Adipocyte (in vitro differentiated cells): ENCODE data around the gene HOXC10.

ENCODE experiments used
- DNase-seq: peaks from one replicate; pipeline ENCODE4 v3.0.0-alpha.2; 2015; ENCODE audit warnings: low read depth
- H3K27me3 ChIP-seq: replicated peaks from 2 replicates; pipeline ENCODE4 v1.7.0; 2013; ENCODE audit warnings: mild to moderate bottlenecking, low read length, moderate library complexity; ENCODE audit not compliant: control insufficient read depth, insufficient read depth
- H3K36me3 ChIP-seq: 2 replicates; pipeline ENCODE4 v1.7.0; 2013; ENCODE audit warnings: low read length, mild to moderate bottlenecking, moderate library complexity; ENCODE audit not compliant: control insufficient read depth, insufficient read depth, severe bottlenecking
- H3K4me1 ChIP-seq: 2 replicates; pipeline ENCODE4 v1.7.0; 2013; ENCODE audit warnings: mild to moderate bottlenecking, low read length, moderate library complexity; ENCODE audit not compliant: control insufficient read depth, insufficient read depth
- H3K4me3 ChIP-seq: 2 replicates; pipeline ENCODE4 v1.7.0; 2013; ENCODE audit warnings: mild to moderate bottlenecking, low read length, moderate library complexity
- H3K9ac ChIP-seq: 2 replicates; pipeline ENCODE4 v1.7.0; 2013; ENCODE audit warnings: mild to moderate bottlenecking, low read length, moderate library complexity
- H3K9me3 ChIP-seq: 2 replicates; pipeline ENCODE4 v1.7.0; 2013; ENCODE audit warnings: mild to moderate bottlenecking, low read length, moderate library complexity; ENCODE audit not compliant: control insufficient read depth

The HOXC10 gene

GRCh38 chr12:53942467-53942997, 42.4 kb upstream of the HOXC10 start:
- H3K4me3 ChIP-seq = no peak overlapping the region
- no peaks in the 10 kb centered on the region for H3K36me3 ChIP-seq
- H3K27me3 ChIP-seq = peaks cover 77% of the 10 kb centered on the region
- peaks cover 5% of the 10 kb centered on the region for H3K9me3 ChIP-seq
- no peak for DNase-seq
- no peak overlapping the region for H3K9ac ChIP-seq
- H3K4me1 ChIP-seq = peaks cover 6% of the 10 kb centered on the region

- Histone ChIP-seq H3K4me3 (no peak overlapping the region), H3K27me3 (peaks cover 83% of the 10 kb centered on the region), H3K36me3 (no peaks in the 10 kb centered on the region), H3K9ac (no peak overlapping the region), H3K9me3 (peaks cover 5% of the 10 kb centered on the region), H3K4me1 (peaks cover 6% of the 10 kb centered on the region)
- no peak for DNase-seq
These were observed 40.7 kb upstream of the HOXC10 start for GRCh38 chr12:53944209-53944608.

DNA sequence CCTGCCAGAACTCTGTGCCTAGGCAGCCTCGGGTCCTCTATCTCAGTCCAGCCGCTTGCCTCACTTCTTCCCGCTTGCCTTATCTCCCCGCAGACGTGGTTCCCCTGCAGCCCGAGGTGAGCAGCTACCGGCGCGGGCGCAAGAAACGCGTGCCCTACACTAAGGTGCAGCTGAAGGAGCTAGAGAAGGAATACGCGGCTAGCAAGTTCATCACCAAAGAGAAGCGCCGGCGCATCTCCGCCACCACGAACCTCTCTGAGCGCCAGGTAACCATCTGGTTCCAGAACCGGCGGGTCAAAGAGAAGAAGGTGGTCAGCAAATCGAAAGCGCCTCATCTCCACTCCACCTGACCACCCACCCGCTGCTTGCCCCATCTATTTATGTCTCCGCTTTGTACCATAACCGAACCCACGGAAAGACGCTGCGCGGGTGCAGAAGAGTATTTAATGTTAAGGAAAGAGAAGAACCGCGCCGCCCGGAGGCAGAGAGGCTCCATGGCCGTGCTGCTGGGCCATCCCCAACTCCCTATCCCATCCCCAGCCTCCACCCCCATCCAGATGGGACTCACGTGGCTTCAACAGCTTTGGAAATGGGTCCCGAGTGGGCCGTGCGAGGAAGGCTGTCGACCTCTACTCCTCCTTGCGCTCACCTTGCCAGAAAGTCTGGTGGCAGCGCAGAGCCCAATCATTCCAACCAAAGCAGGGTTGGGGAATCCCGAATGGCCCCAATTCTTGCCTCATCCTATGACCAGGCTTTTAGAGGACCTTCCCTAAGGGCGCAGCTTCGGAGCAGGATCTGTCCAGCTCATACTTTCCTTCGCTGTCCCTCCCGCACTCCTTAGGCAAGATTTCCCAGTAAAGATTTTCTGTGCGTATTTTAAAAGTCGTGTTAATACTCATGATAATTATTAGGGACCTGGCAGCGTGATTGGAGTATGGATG, 39.8 kb upstream of the HOXC10 start:
- H3K4me3 ChIP-seq = no peak overlapping the region
- peaks cover 6% of the 10 kb centered on the region for H3K4me1 ChIP-seq
- H3K27me3 ChIP-seq = peaks cover 89% of the 10 kb centered on the region
- H3K9ac ChIP-seq = no peak overlapping the region
- H3K36me3 ChIP-seq = no peaks in the 10 kb centered on the region
- peaks cover 5% of the 10 kb centered on the region for H3K9me3 ChIP-seq
- DNase-seq = no peak

- H3K4me1 ChIP-seq = peaks cover 13% of the 10 kb centered on the region
- no peaks in the 10 kb centered on the region for H3K36me3 ChIP-seq
- peaks cover 99% of the 10 kb centered on the region for H3K27me3 ChIP-seq
- DNase-seq = no peak
- H3K4me3 ChIP-seq = no peak overlapping the region
- H3K9ac ChIP-seq = no peak overlapping the region
- peaks cover under 1% of the 10 kb centered on the region for H3K9me3 ChIP-seq
These were observed 37.2 kb upstream of the HOXC10 start for GRCh38 chr12:53947743-53948142.

- Histone ChIP-seq H3K27me3 (peaks cover 99% of the 10 kb centered on the region), H3K9me3 (no peaks in the 10 kb centered on the region), H3K4me1 (peaks cover 22% of the 10 kb centered on the region), H3K9ac (no peak overlapping the region), H3K36me3 (no peaks in the 10 kb centered on the region), H3K4me3 (no peak overlapping the region)
- DNase-seq = no peak
These were observed 36.0 kb upstream of the HOXC10 start for GRCh38 chr12:53948650-53949593.

- DNase-seq = no peak
- no peaks in the 10 kb centered on the region for H3K9me3 ChIP-seq
- peaks cover 99% of the 10 kb centered on the region for H3K27me3 ChIP-seq
- no peak overlapping the region for H3K4me3 ChIP-seq
- H3K9ac ChIP-seq = no peak overlapping the region
- peaks cover 20% of the 10 kb centered on the region for H3K4me1 ChIP-seq
- H3K36me3 ChIP-seq = no peaks in the 10 kb centered on the region
These were observed 35.1 kb upstream of the HOXC10 start for GRCh38 chr12:53949631-53950436.

DNA sequence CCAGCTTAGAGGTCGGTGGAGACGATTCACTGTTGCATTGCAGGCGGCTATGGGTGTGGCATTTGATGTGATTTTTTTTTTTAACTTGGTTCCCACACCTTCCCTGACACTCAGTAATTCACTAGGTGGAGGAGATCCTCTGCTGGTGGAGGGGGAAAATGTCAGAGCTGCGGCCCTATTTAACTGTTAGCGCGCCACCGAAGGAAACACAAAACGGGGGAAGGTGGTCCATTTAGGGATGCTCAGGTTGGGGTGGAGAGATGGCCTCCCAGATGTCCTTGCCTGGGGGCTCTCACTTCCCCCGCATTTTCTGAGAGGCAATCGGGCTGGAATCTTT, 34.5 kb upstream of the HOXC10 start:
- Histone ChIP-seq H3K4me1 (peaks cover 19% of the 10 kb centered on the region), H3K9ac (no peak overlapping the region), H3K9me3 (no peaks in the 10 kb centered on the region), H3K27me3 (peaks cover 99% of the 10 kb centered on the region), H3K36me3 (no peaks in the 10 kb centered on the region), H3K4me3 (no peak overlapping the region)
- DNase-seq = no peak

- H3K9me3 ChIP-seq = no peaks in the 10 kb centered on the region
- peaks cover 99% of the 10 kb centered on the region for H3K27me3 ChIP-seq
These were observed 34.0 kb upstream of the HOXC10 start for GRCh38 chr12:53950789-53951576.

DNA sequence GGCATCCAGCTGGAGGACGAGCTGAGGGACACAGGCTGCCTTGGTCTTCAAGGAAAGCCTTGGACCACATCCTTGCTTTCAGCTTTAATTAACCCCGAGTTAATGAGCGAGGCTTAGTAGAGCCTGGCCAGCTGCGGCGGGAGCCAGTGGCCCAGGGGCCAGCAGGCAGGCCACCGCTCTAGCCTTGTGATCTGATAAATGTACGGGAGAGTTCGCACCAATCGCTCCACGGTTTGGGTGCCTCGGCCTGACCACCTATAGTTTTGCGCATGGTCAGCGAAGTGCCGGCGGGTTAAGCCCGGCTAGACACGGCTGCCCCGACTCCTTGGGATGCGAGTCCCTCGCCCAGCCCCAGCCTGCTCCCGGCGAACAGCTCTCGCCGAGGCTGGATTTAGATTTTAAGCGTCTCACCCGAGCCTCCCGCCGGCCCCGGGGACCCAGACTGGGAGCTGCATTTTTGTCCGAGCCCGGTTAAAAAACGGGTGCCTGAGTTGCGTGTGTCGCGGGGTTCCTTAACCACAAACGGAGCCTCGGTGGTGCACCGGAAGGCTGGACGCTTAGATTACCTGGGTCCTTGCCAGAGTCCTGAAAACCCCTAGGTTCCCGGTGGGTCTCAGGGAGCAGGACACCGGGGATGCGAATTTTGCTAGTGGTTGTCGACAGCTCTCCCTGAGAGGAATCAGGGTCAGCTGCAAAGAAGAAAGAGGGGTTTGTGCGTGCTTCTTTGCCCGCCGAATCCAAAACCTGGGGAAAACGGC, 33.2 kb upstream of the HOXC10 start:
- Histone ChIP-seq H3K9me3 (no peaks in the 10 kb centered on the region), H3K4me1 (peaks cover 19% of the 10 kb centered on the region), H3K36me3 (no peaks in the 10 kb centered on the region), H3K9ac (no peak overlapping the region), H3K4me3 (no peak overlapping the region), H3K27me3 (peaks cover 99% of the 10 kb centered on the region)
- DNase-seq = no peak

More at GRCh38 chr12:53950789-53951576, 34.0 kb upstream of the HOXC10 start:
- peaks cover 19% of the 10 kb centered on the region for H3K4me1 ChIP-seq
- H3K36me3 ChIP-seq = no peaks in the 10 kb centered on the region
- no peak overlapping the region for H3K9ac ChIP-seq
- DNase-seq = no peak
- no peak overlapping the region for H3K4me3 ChIP-seq

DNA sequence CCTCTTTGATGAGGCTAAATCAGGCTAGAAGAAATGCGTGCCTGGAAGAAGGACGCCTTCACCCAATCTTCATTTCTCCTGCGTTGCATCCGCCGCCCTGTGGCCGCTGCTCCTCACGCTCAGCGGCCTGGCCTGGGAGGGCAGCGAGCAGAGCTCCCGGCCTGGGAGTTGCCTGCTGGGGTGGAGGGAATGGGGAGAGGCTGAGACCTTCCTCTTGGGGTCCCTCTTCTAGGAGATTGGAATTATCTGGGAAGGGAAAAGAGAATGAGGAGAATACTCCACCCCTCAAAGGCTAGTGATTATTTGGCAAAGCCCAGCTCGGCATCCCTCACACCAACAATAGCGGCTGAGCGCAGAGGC, 32.6 kb upstream of the HOXC10 start:
- no peak overlapping the region for H3K4me3 ChIP-seq
- no peaks in the 10 kb centered on the region for H3K9me3 ChIP-seq
- peaks cover 99% of the 10 kb centered on the region for H3K27me3 ChIP-seq
- peaks cover 19% of the 10 kb centered on the region for H3K4me1 ChIP-seq
- DNase-seq = no peak
- no peaks in the 10 kb centered on the region for H3K36me3 ChIP-seq
- H3K9ac ChIP-seq = no peak overlapping the region
